Ishikawa (cell line): ENCODE results near the gene FCN3.

Source experiments
- CEBPB ChIP-seq: IDR thresholded peaks from 2 replicates; pipeline ENCODE4 v1.6.1; 2012
- EGR1 ChIP-seq: IDR thresholded peaks from 2 replicates; pipeline ENCODE4 v1.6.1; 2012
- EP300 ChIP-seq: IDR thresholded peaks from 2 replicates; pipeline ENCODE4 v1.6.1; 2012; ENCODE audit warnings: borderline replicate concordance
- FOXM1 ChIP-seq: IDR thresholded peaks from 2 replicates; pipeline ENCODE4 v1.6.1; 2012; ENCODE audit warnings: low read depth, borderline replicate concordance
- MAX ChIP-seq: IDR thresholded peaks from 2 replicates; pipeline ENCODE4 v1.6.1; 2012
- NFIC ChIP-seq: IDR thresholded peaks from 2 replicates; pipeline ENCODE4 v1.6.1; 2012
- RAD21 ChIP-seq: IDR thresholded peaks from 2 replicates; pipeline ENCODE4 v1.6.1; 2012; ENCODE audit warnings: low read depth
- REST ChIP-seq: IDR thresholded peaks from 2 replicates; pipeline ENCODE4 v1.6.1; 2012; ENCODE audit warnings: low read depth, mild to moderate bottlenecking
- TAF1 ChIP-seq: IDR thresholded peaks from 2 replicates; pipeline ENCODE4 v1.6.1; 2012; ENCODE audit warnings: low read depth, mild to moderate bottlenecking
- TCF12 ChIP-seq: IDR thresholded peaks from 2 replicates; pipeline ENCODE4 v1.6.1; 2012; ENCODE audit warnings: low read depth
- TEAD4 ChIP-seq: IDR thresholded peaks from 2 replicates; pipeline ENCODE4 v1.6.1; 2012
- USF1 ChIP-seq: IDR thresholded peaks from 2 replicates; pipeline ENCODE4 v1.6.1; 2012
- YY1 ChIP-seq: IDR thresholded peaks from 2 replicates; pipeline ENCODE4 v1.6.1; 2012; ENCODE audit warnings: low read depth
- ZBTB7A ChIP-seq: IDR thresholded peaks from 2 replicates; pipeline ENCODE4 v1.6.1; 2012; ENCODE audit warnings: low read depth

FCN3 gene

GRCh38 chr1:27368869-27369582 is 5.6 kb downstream of the FCN3 start:
- TF ChIP-seq NFIC (no peak), RAD21 (peak; percentile 13; the same call in 1 of the 2 replicates)

GRCh38 chr1:27367160-27367650 is 7.4 kb downstream of the FCN3 start:
- no peak for TF ChIP-seq TEAD4
- no peak for TF ChIP-seq TCF12
- TF ChIP-seq CEBPB, result no peak
- TF ChIP-seq REST, result no peak
- no peak for TF ChIP-seq FOXM1
- no peak for TF ChIP-seq TAF1
- TF ChIP-seq MAX, result no peak
- no peak; the same call in 1 of the 2 replicates for TF ChIP-seq EP300
- TF ChIP-seq USF1, result no peak
- no peak for TF ChIP-seq YY1
- no peak for TF ChIP-seq ZBTB7A
- no peak for TF ChIP-seq NFIC

GRCh38 chr1:27366411-27367159 is 8.0 kb downstream of the FCN3 start, which contains the start of gene MAP3K6:
Gene MAP3K6 (minus strand): TSS chr1:27366961. CDS start chr1:27366597, 364 bp downstream.
- TF ChIP-seq EP300 (no peak; the same call in 1 of the 2 replicates), USF1 (0 out of 2 replicates have a peak, but pooled peaks have one; percentile 1), NFIC (0 out of 2 replicates have a peak, but pooled peaks have one; percentile 8), ZBTB7A (no peak), EGR1 (peak; percentile 25; the same call in 1 of the 2 replicates), RAD21 (peak; percentile 14; the same call in 1 of the 2 replicates), TAF1 (peak; percentile 67), MAX (peak; percentile 1; the same call in 1 of the 2 replicates), YY1 (0 out of 2 replicates have a peak, but pooled peaks have one; percentile 8), TEAD4 (no peak)

GRCh38 chr1:27366113-27366410 is 8.6 kb downstream of the FCN3 start:
- TF ChIP-seq CEBPB (no peak), USF1 (no peak), TAF1 (no peak), YY1 (no peak), EGR1 (peak; percentile 89), NFIC (no peak), FOXM1 (no peak), REST (no peak)

GRCh38 chr1:27365372-27366112 is 9.1 kb downstream of the FCN3 start:
- TF ChIP-seq NFIC (no peak), USF1 (no peak), TAF1 (0 out of 2 replicates have a peak, but pooled peaks have one; percentile 8), ZBTB7A (peak; percentile 72), EP300 (peak; percentile 58; the same call in 1 of the 2 replicates), EGR1 (no peak)
